BLaER1 (cell line): ENCODE results near the gene LZTFL1.

Experiments used
- H3K27ac ChIP-seq: shearing (Covaris generic); formaldehyde crosslinking; 2 replicates; pipeline ENCODE4 v1.8.1; 2022
- H3K27me3 ChIP-seq: shearing (Covaris generic); formaldehyde crosslinking; 2 replicates; pipeline ENCODE4 v1.8.1; 2022
- H3K36me3 ChIP-seq: shearing (Covaris generic); formaldehyde crosslinking; 2 replicates; pipeline ENCODE4 v1.8.1; 2022
- H3K4me1 ChIP-seq: shearing (Covaris generic); formaldehyde crosslinking; 2 replicates; pipeline ENCODE4 v1.8.1; 2022
- H3K4me2 ChIP-seq: shearing (Covaris generic); formaldehyde crosslinking; 2 replicates; pipeline ENCODE4 v1.8.1; 2022
- H3K4me3 ChIP-seq: shearing (Covaris generic); formaldehyde crosslinking; 2 replicates; pipeline ENCODE4 v1.8.1; 2022
- H3K9ac ChIP-seq: shearing (Covaris generic); formaldehyde crosslinking; 2 replicates; pipeline ENCODE4 v1.8.1; 2022
- H3K9me3 ChIP-seq: shearing (Covaris generic); formaldehyde crosslinking; 2 replicates; pipeline ENCODE4 v1.8.1; 2022
- H4K20me1 ChIP-seq: shearing (Covaris generic); formaldehyde crosslinking; 2 replicates; pipeline ENCODE4 v1.8.1; 2022
- Cebpa-rat ChIP-seq: shearing (Covaris generic); IDR thresholded peaks from 2 replicates; pipeline ENCODE4 v1.8.1; 2022

LZTFL1 gene

GRCh38 chr3:45796902-45797637 is 44.8 kb downstream of the LZTFL1 start:
- Histone ChIP-seq H3K4me3 (no peak overlapping the region), H3K27me3 (peaks cover 43% of the 10 kb centered on the region)

GRCh38 chr3:45795882-45796765 is 45.8 kb downstream of the LZTFL1 start, which contains the start of gene SLC6A20:
Gene SLC6A20, minus strand, starts transcription at chr3:45796536. Its CDS starts 117 bp downstream, at chr3:45796419.
- Histone ChIP-seq H3K9ac (no peak within 1 kb of the TSS), H3K4me3 (peak within 1 kb of the TSS; percentile 34; the same call in 1 of the 2 replicates), H3K36me3 (no peaks in the 10 kb centered on the region), H3K4me2 (peak within 1 kb of the TSS; percentile 57), H3K4me1 (peaks cover 24% of the 10 kb centered on the region), H3K27ac (no peak within 1 kb of the TSS), H3K27me3 (peaks cover 43% of the 10 kb centered on the region), H3K9me3 (peaks cover 9% of the 10 kb centered on the region), H4K20me1 (no peaks in the 10 kb centered on the region)
- TF ChIP-seq Cebpa-rat, result no peak

More at GRCh38 chr3:45796902-45797637, 44.8 kb downstream of the LZTFL1 start:
- Histone ChIP-seq H3K36me3 (no peaks in the 10 kb centered on the region), H3K27ac (no peak overlapping the region), H3K4me1 (peaks cover 18% of the 10 kb centered on the region), H4K20me1 (no peaks in the 10 kb centered on the region), H3K9me3 (peaks cover 9% of the 10 kb centered on the region), H3K4me2 (no peak overlapping the region), H3K9ac (no peak overlapping the region)
- no peak for TF ChIP-seq Cebpa-rat

GRCh38 chr3:45795509-45795881 is 46.4 kb downstream of the LZTFL1 start:
- Histone ChIP-seq H4K20me1 (no peaks in the 10 kb centered on the region), H3K4me2 (no peak overlapping the region), H3K4me1 (peaks cover 30% of the 10 kb centered on the region), H3K4me3 (no peak overlapping the region), H3K27me3 (peaks cover 43% of the 10 kb centered on the region), H3K36me3 (no peaks in the 10 kb centered on the region), H3K9ac (no peak overlapping the region), H3K9me3 (peaks cover 9% of the 10 kb centered on the region), H3K27ac (no peak overlapping the region)
- no peak for TF ChIP-seq Cebpa-rat

- no peaks in the 10 kb centered on the region for H3K36me3 ChIP-seq
- H4K20me1 ChIP-seq, result no peaks in the 10 kb centered on the region
- no peak overlapping the region for H3K9ac ChIP-seq
- peaks cover 43% of the 10 kb centered on the region for H3K27me3 ChIP-seq
- no peak overlapping the region for H3K4me3 ChIP-seq
- H3K9me3 ChIP-seq, result peaks cover 17% of the 10 kb centered on the region
- H3K27ac ChIP-seq, result no peak overlapping the region
- no peak overlapping the region for H3K4me2 ChIP-seq
- H3K4me1 ChIP-seq, result peaks cover 34% of the 10 kb centered on the region
- no peak for TF ChIP-seq Cebpa-rat
Measured at GRCh38 chr3:45794660-45795059, 47.3 kb downstream of the LZTFL1 start.

DNA sequence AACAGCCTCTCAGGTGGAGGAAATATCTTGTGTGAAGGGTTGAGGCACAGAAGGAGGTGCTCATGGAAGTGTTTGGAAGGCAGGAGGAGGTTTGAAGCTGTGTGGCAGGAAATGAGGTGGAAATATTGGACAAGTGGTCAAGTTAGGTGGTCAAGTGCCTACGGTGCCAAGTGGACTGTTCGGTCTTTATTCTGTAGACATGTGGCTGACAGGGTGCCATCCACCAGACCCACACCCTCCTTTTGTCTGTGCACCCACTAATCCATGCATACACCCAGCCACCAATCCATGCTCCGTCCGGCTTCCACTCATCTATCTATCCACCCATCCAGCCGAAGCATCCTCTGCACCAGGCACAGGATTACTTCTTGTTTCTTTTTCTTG is 47.8 kb downstream of the LZTFL1 start:
- no peaks in the 10 kb centered on the region for H4K20me1 ChIP-seq
- H3K9ac ChIP-seq, result no peak overlapping the region
- H3K36me3 ChIP-seq, result no peaks in the 10 kb centered on the region
- H3K4me3 ChIP-seq, result no peak overlapping the region
- H3K4me1 ChIP-seq, result peaks cover 34% of the 10 kb centered on the region
- peaks cover 43% of the 10 kb centered on the region for H3K27me3 ChIP-seq
- no peak overlapping the region for H3K4me2 ChIP-seq
- TF ChIP-seq Cebpa-rat, result no peak
- peaks cover 22% of the 10 kb centered on the region for H3K9me3 ChIP-seq
- H3K27ac ChIP-seq, result no peak overlapping the region

DNA sequence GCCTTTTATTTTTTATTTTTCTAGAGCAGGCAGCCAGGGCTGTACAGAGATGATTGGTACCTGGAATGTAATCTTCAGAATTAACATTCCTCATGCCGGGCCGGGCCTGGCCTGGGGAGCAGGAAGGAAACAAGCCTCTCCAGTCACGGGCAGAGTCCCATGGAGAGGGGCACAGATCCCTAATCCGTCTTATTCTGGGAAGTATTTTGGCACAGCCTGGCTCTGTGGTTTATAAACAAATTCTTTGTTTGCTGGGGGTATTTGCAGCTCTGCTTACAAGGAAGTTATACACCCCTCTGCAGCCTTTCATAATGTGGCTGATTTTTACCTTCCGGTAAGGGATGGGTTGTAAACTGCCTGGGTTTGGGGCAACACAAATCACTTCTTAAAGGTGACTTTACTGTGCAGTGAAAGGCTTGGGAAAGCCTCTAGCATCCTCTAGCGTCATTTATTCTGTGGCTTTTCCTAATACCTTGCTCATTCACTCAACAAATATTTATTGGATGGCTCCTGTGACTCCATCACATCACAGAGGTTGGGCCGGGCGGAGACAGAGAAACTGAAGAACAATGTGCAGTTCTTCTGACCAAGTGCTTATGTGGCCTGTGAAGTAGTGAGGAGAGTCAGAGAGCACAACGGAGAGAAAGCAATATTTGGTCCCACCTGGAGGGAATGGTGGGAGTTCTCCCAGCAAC is 48.3 kb downstream of the LZTFL1 start:
- TF ChIP-seq Cebpa-rat, result no peak
- Histone ChIP-seq H3K4me2 (no peak overlapping the region), H3K4me3 (no peak overlapping the region), H3K36me3 (no peaks in the 10 kb centered on the region), H3K27ac (no peak overlapping the region), H4K20me1 (no peaks in the 10 kb centered on the region), H3K27me3 (peaks cover 43% of the 10 kb centered on the region), H3K9me3 (peaks cover 27% of the 10 kb centered on the region), H3K4me1 (peaks cover 34% of the 10 kb centered on the region), H3K9ac (no peak overlapping the region)

DNA sequence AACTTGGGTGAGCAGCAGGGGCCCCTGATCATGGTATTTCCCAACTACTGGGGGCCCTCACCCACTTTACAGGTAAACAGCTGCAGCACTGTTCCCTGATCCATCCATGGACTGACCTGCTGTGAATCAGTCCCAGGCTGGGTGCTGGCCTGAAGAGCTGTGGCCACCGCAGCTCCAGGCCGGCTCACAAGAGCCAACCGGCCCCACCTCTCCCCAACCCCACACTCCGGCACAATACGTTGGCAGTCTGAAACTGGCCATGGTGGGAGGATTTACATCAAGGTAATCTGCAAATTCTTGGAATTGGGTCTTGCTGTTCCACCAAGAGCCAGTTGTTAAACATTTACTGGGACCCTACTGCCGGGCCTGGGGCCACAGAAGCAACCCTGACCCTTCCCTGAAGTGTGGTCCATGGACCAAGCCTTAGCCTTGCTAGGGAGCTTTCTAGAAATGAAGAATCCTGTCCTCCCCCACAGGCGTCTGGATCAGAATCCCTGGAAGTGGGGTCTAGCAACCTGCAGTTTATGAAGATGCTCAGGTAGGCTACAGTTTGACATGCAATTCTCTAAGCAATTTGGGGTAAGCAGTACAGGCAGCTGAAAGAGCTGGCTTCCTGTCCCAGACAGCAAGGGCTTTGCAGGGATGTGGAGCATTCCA is 49.3 kb downstream of the LZTFL1 start:
- Histone ChIP-seq H4K20me1 (no peaks in the 10 kb centered on the region), H3K36me3 (no peaks in the 10 kb centered on the region), H3K9ac (no peak overlapping the region), H3K4me3 (no peak overlapping the region), H3K9me3 (peaks cover 35% of the 10 kb centered on the region), H3K27me3 (peaks cover 35% of the 10 kb centered on the region), H3K27ac (0 out of 2 replicates have a peak overlapping the region, but pooled peaks have one; percentile 39), H3K4me1 (peaks cover 34% of the 10 kb centered on the region), H3K4me2 (peak overlapping the region; percentile 58)
- TF ChIP-seq Cebpa-rat, result no peak

- Histone ChIP-seq H3K4me1 (peaks cover 34% of the 10 kb centered on the region), H3K4me2 (peak overlapping the region; percentile 58), H3K4me3 (no peak overlapping the region), H3K9ac (no peak overlapping the region), H3K9me3 (peaks cover 36% of the 10 kb centered on the region), H4K20me1 (no peaks in the 10 kb centered on the region), H3K27ac (peak overlapping the region; percentile 39; the same call in 1 of the 2 replicates), H3K27me3 (peaks cover 28% of the 10 kb centered on the region), H3K36me3 (no peaks in the 10 kb centered on the region)
- TF ChIP-seq Cebpa-rat, result no peak
Measured at GRCh38 chr3:45792036-45792435, 49.9 kb downstream of the LZTFL1 start.

- Histone ChIP-seq H3K36me3 (no peaks in the 10 kb centered on the region), H3K27ac (peak overlapping the region; percentile 39), H3K9ac (no peak overlapping the region), H3K4me1 (peaks cover 26% of the 10 kb centered on the region), H4K20me1 (no peaks in the 10 kb centered on the region), H3K27me3 (peaks cover 14% of the 10 kb centered on the region), H3K4me3 (peak overlapping the region; percentile 12; the same call in 1 of the 2 replicates), H3K4me2 (peak overlapping the region; percentile 58), H3K9me3 (peaks cover 27% of the 10 kb centered on the region)
- no peak for TF ChIP-seq Cebpa-rat
Measured at GRCh38 chr3:45790596-45790995, 51.3 kb downstream of the LZTFL1 start.
